Hepatocyte (in vitro differentiated cells): Measurements from ENCODE around the gene SRRT. TPM values are rescaled to one million over a fixed set of nuclear protein-coding genes. Genes with fewer than 3 reads are reported as not detected.
A peak's percentile ranks its signal among the peaks of the same experiment; 100 is the strongest.

Source experiments
- DNase-seq: peaks from one replicate; pipeline ENCODE4 v3.0.0-alpha.2; 2016; ENCODE audit warnings: low spot score
- H2AFZ ChIP-seq: fragments of 200-600 bp; sonication (generic); 2 replicates; pipeline ENCODE4 v1.6.0; 2016; ENCODE audit warnings: antibody characterized with exemption, mild to moderate bottlenecking
- H3K27ac ChIP-seq: fragments of 200-600 bp; sonication (generic); 2 replicates; pipeline ENCODE4 v1.5.1; 2016; ENCODE audit warnings: mild to moderate bottlenecking
- H3K27me3 ChIP-seq: fragments of 200-600 bp; sonication (generic); 2 replicates; pipeline ENCODE4 v1.6.1; 2016
- H3K36me3 ChIP-seq: fragments of 200-600 bp; sonication (generic); replicated peaks from 2 replicates; pipeline ENCODE4 v1.5.1; 2016; ENCODE audit warnings: low read depth; ENCODE audit not compliant: insufficient read depth
- H3K4me1 ChIP-seq: fragments of 200-600 bp; sonication (generic); 2 replicates; pipeline ENCODE4 v1.5.1; 2016; ENCODE audit warnings: mild to moderate bottlenecking, moderate library complexity; ENCODE audit not compliant: insufficient read depth
- H3K4me2 ChIP-seq: fragments of 200-600 bp; sonication (generic); 2 replicates; pipeline ENCODE4 v1.6.0; 2016
- H3K4me3 ChIP-seq: fragments of 200-600 bp; sonication (generic); 2 replicates; pipeline ENCODE4 v1.5.1; 2016; ENCODE audit warnings: mild to moderate bottlenecking
- H3K79me2 ChIP-seq: fragments of 200-600 bp; sonication (generic); 2 replicates; pipeline ENCODE4 v1.6.0; 2017; ENCODE audit warnings: mild to moderate bottlenecking
- H3K9me2 ChIP-seq: fragments of 200-600 bp; sonication (generic); replicated peaks from 2 replicates; pipeline ENCODE4 v1.6.0; 2017; ENCODE audit warnings: mild to moderate bottlenecking; ENCODE audit not compliant: insufficient read depth
- H3K9me3 ChIP-seq: fragments of 200-600 bp; sonication (generic); 2 replicates; pipeline ENCODE4 v1.5.1; 2016; ENCODE audit warnings: low read depth, mild to moderate bottlenecking
- H4K20me1 ChIP-seq: fragments of 200-600 bp; sonication (generic); 2 replicates; pipeline ENCODE4 v1.6.0; 2016; ENCODE audit warnings: mild to moderate bottlenecking; ENCODE audit not compliant: insufficient read depth, poor library complexity, severe bottlenecking
- EZH2 ChIP-seq: fragments of 200-600 bp; sonication (generic); IDR thresholded peaks from 2 replicates; pipeline ENCODE4 v1.6.1; 2016; ENCODE audit warnings: antibody characterized with exemption, mild to moderate bottlenecking, borderline replicate concordance
- EZH2phosphoT487 ChIP-seq: fragments of 200-600 bp; sonication (generic); IDR thresholded peaks from one replicate; pipeline ENCODE4 v1.6.1; 2018; ENCODE audit warnings: antibody characterized with exemption, mild to moderate bottlenecking, low read depth, moderate library complexity; ENCODE audit not compliant: unreplicated experiment, severe bottlenecking
- WGBS: methylation state at CpG from one replicate; pipeline ENCODE4 v1.1.6; 2016; ENCODE audit warnings: low lambda C conversion rate; ENCODE audit errors: missing lambda C conversion rate; 5-methylcytosine and 5-hydroxymethylcytosine counted together
- polyA plus RNA-seq: library from polyadenylated mRNA; unstranded; fragments of >200 nt; fragmentation: Nextera tagmentation; extraction: Ambion mirVana; gene quantifications from 2 replicates; pipeline ENCODE4 v1.2.1, GENCODE V29; 2016
- total RNA-seq: library from RNA; depleted of rRNA; stranded (reverse); fragments of >200 nt; gene quantifications from 2 replicates; pipeline ENCODE4 v1.2.3, GENCODE V29; 2014
- TF ChIP-seq, protein P1 (sequence below): fragments of 200-600 bp; sonication (generic); IDR thresholded peaks from 2 replicates; pipeline ENCODE4 v1.5.1; 2016; ENCODE audit warnings: antibody characterized with exemption, mild to moderate bottlenecking; ENCODE audit not compliant: poor library complexity

SRRT gene
- total and polyA plus RNA-seq, 2 experiments from 2014 or later = 49.1 to 91.7 TPM

DNA sequence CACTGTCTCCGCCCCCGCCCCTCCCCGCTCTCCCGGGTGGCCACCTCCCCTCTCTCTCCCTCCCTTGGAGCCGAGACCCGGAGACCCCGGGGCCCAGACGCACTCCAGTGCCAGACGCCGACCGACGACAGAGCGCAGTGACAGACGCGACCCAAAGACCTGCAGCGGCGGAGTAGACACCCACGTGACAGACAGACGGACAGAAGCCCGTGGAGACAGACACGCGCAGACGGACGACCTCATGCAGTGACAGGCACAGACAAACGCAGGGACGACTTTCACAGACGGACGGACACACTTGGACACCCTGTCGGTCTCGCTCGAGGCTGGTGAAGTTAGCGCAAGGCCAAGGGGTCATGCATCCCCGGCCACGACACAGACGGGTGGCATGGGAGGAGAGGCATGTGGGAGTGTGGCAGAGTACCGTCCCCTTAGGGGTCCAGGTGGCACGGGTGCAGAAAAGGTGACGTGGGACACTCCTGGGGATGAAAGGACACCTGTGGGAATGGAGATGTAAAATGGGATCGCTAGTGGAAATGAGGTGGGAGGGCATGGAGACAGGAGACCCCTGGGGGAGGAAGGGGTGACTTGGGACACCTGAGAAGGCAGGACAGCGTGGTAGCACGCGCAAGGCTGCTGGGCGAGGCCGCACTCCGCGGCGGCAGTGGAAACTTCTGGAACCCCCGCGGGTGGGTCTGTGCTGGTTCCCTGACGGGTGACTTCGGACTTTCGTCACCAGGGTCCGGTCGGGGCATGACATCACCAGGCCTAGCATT, 21.2 kb downstream of the SRRT start:
- whole genome bisulfite sequencing = 8% methylated on average over 45 of the region's 54 CpGs
- Histone ChIP-seq H3K27ac (peak overlapping the region; percentile 62), H3K4me2 (peak overlapping the region; percentile 100), H2AFZ (peak overlapping the region; percentile 66), H3K9me2 (no peaks in the 10 kb centered on the region), H3K9me3 (no peaks in the 10 kb centered on the region), H3K36me3 (no peaks in the 10 kb centered on the region), H4K20me1 (no peaks in the 10 kb centered on the region), H3K79me2 (no peaks in the 10 kb centered on the region), H3K4me3 (no peak overlapping the region), H3K27me3 (peaks cover 14% of the 10 kb centered on the region), H3K4me1 (peaks cover 18% of the 10 kb centered on the region)
- TF ChIP-seq, protein P1, sequence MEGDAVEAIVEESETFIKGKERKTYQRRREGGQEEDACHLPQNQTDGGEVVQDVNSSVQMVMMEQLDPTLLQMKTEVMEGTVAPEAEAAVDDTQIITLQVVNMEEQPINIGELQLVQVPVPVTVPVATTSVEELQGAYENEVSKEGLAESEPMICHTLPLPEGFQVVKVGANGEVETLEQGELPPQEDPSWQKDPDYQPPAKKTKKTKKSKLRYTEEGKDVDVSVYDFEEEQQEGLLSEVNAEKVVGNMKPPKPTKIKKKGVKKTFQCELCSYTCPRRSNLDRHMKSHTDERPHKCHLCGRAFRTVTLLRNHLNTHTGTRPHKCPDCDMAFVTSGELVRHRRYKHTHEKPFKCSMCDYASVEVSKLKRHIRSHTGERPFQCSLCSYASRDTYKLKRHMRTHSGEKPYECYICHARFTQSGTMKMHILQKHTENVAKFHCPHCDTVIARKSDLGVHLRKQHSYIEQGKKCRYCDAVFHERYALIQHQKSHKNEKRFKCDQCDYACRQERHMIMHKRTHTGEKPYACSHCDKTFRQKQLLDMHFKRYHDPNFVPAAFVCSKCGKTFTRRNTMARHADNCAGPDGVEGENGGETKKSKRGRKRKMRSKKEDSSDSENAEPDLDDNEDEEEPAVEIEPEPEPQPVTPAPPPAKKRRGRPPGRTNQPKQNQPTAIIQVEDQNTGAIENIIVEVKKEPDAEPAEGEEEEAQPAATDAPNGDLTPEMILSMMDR = no peak
- TF ChIP-seq EZH2phosphoT487 (peak; percentile 23), EZH2 (peak; percentile 78)
- peak; percentile 77 for DNase-seq

DNA sequence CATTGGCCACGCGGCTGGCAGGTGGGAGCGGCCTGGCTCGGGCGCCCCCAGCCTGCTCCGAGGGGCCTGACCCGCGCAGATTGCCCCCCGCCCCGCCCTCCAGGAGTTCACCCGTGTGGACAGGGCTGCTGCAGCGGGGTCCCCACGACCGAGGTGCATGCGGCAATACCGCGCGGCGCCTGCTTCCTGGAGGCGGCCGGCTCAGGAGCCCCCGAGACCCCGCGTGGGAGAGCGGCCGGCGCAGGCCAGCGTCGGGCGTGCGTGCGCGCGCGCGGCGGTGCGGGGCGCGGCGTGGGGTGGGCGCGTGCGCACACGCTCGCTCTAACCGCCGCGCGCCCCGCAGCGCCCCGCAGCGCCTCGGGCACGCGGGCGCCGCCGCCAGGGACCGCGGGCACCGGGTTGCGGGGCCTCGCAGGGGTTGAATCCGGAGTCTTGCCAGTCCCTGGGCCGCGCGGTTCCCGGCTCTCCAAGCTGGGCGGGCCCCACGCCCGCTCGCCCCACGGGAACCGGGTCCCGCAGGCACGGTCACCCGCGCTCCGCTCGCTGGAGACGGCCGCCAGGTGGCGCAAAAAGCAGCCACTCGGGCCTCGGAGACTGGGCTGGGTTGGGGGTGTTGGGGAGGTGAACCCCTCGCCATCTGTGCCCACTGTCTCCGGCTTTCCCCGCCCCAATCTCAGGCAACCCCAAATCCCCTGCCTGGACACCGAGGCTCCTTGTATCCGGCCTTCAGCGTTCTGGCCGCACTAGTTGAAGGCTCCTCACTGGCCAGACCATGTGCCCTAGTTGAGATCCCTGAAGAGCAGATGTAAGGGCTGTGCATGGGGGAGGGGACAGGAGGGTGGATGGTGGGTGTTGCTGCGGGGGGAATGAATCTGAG, 22.1 kb downstream of the SRRT start:
- H3K27ac ChIP-seq = peak overlapping the region; percentile 33

DNA sequence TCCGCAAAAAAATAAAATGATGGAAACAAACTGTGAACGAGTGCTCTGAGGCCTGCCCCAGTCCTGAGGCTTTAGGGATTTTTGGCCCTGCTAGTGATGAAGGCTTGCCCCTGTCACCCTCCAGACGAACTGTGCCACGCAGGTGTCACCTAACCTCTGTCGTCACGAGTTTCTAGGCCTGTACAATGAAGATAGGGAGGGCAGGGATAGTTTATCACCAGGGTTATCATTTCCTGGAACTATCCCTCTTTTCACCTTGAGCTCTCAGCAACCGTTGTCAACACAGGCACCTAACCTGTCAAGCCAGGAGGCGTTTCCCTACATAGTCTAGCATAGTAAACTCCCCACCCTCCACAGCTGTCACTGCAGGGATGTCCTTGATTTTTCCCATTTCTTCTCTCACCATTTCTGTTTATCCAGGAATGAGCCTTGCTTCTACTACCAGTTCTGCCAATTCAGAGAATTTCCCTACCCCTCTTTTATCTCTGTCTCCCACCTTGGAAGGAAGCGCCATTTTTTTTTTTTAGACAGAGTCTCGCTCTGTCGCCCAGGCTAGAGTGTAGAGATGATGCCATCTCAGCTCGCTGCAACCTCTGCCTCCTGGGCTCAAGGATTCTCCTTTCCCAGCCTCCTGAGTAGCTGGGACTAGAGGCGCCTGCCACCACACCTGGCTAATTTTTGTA, 23.0 kb downstream of the SRRT start:
- Histone ChIP-seq H4K20me1 (no peaks in the 10 kb centered on the region), H3K4me3 (no peak overlapping the region), H3K9me3 (no peaks in the 10 kb centered on the region), H3K4me1 (peaks cover 15% of the 10 kb centered on the region), H3K27ac (peak overlapping the region; percentile 33), H3K27me3 (peaks cover 14% of the 10 kb centered on the region), H3K79me2 (no peaks in the 10 kb centered on the region), H3K4me2 (no peak overlapping the region), H3K36me3 (no peaks in the 10 kb centered on the region), H2AFZ (no peak overlapping the region), H3K9me2 (no peaks in the 10 kb centered on the region)
- TF ChIP-seq EZH2 (no peak), EZH2phosphoT487 (no peak)
- TF ChIP-seq, protein P1 = no peak
- WGBS = 81% methylated on average over 13 of the region's 13 CpGs
- peak; percentile 66 for DNase-seq

More for the DNA sequence above, 22.1 kb downstream of the SRRT start:
- 4% methylated on average over 54 of the region's 95 CpGs for WGBS
- H3K4me2 ChIP-seq = peak overlapping the region; percentile 100
- TF ChIP-seq EZH2phosphoT487 (no peak), EZH2 (peak; percentile 61)
- TF ChIP-seq, protein P1 = peak; percentile 81
- H3K79me2 ChIP-seq = no peaks in the 10 kb centered on the region
- H3K4me1 ChIP-seq = peaks cover 15% of the 10 kb centered on the region
- H3K9me2 ChIP-seq = no peaks in the 10 kb centered on the region
- H4K20me1 ChIP-seq = no peaks in the 10 kb centered on the region
- H2AFZ ChIP-seq = peak overlapping the region; percentile 66
- peaks cover 14% of the 10 kb centered on the region for H3K27me3 ChIP-seq
- no peaks in the 10 kb centered on the region for H3K9me3 ChIP-seq
- DNase-seq = peak; percentile 77
- H3K36me3 ChIP-seq = no peaks in the 10 kb centered on the region
- peak overlapping the region; percentile 45 for H3K4me3 ChIP-seq
